K562 (cell line): ENCODE results near the gene NTM. TPM values are rescaled to one million over a fixed set of nuclear protein-coding genes. Genes with fewer than 3 reads are reported as not detected.

Source experiments
- ATAC-seq: fragments of 200-7000 bp; cut with Tn5 transposase; 3 replicates; pipeline ENCODE4 v1.9.1; 2020; ENCODE audit warnings: moderate library complexity
- BruUV-seq: library from RNA; stranded (reverse); fragments of 400-500 nt; replicated peaks from 2 replicates; lab custom pipeline; 2021; lab: Mats Ljungman, UMichigan
- CTCF ChIA-PET: fragments of 300-600 bp; formaldehyde crosslinking; extraction: SDS; loops from one replicate; lab custom pipeline; 2021; ENCODE audit warnings: low intra/inter-chr PET ratio; lab: Yijun Ruan, JAX
- POLR2A ChIA-PET: fragments of 300-600, 350-650 bp; sonication (Branson Sonifier 250); formaldehyde crosslinking; extraction: SDS; loops from one replicate; lab custom pipeline; 2021; ENCODE audit warnings: antibody characterized with exemption, inconsistent platforms; lab: Yijun Ruan, JAX
- DNase-seq, 4 experiments: peaks; one replicate each; pipeline versions ENCODE4 v3.0.0 to v3.0.0-alpha.2; 2011 to 2018; ENCODE audit warnings: low spot score in 3 of 4, mixed read lengths in 3 of 4; ENCODE audit errors: extremely low read depth in 1 of 4
- FAIRE-seq: peaks from 2 replicates; lab custom pipeline; 2011; peaks lifted over from hg19 to GRCh38; lab: Jason Lieb, UNC
- H2AFZ ChIP-seq: 2 replicates; pipeline ENCODE4 v1.6.0; 2011; ENCODE audit warnings: low read depth, low read length, control low read depth, inconsistent platforms
- H3K27ac ChIP-seq: fragments of 200-600 bp; 3 replicates; pipeline ENCODE4 v1.8.0; 2011; ENCODE audit warnings: low read depth, mild to moderate bottlenecking, control low read depth, inconsistent platforms, low read length, moderate library complexity, mixed read lengths; ENCODE audit errors: extremely low read depth
- H3K27me3 ChIP-seq, 2 experiments: fragments of 300-600 bp in 1 of 2; 2 replicates in 1 of 2; 3 replicates in 1 of 2; pipeline versions ENCODE4 v1.6.0 to v1.8.0; 2011; ENCODE audit warnings: inconsistent platforms in 2 of 2, low read length in 2 of 2, mild to moderate bottlenecking in 1 of 2, mixed read lengths in 1 of 2, moderate library complexity in 1 of 2; ENCODE audit not compliant: control insufficient read depth in 2 of 2, insufficient read depth in 2 of 2
- H3K36me3 ChIP-seq: fragments of 300-600 bp; 3 replicates; pipeline ENCODE4 v1.8.0; 2011; ENCODE audit warnings: mild to moderate bottlenecking, low read length, inconsistent platforms; ENCODE audit not compliant: control insufficient read depth, insufficient read depth
- H3K4me1 ChIP-seq, 2 experiments: fragments of 200-600 bp in 1 of 2; replicated peaks in 1 of 2; 2 replicates in 1 of 2; 3 replicates in 1 of 2; pipeline versions ENCODE4 v1.5.1 to v1.8.0; 2011; ENCODE audit warnings: inconsistent platforms in 2 of 2, low read length in 2 of 2, mild to moderate bottlenecking in 1 of 2, mixed read lengths in 1 of 2, moderate library complexity in 1 of 2; ENCODE audit not compliant: control insufficient read depth in 2 of 2, insufficient read depth in 2 of 2
- H3K4me2 ChIP-seq: 2 replicates; pipeline ENCODE4 v1.6.1; 2011; ENCODE audit warnings: low read length, control low read depth, inconsistent platforms, mixed read lengths; ENCODE audit not compliant: insufficient read depth
- H3K4me3 ChIP-seq: fragments of 200-600 bp; sonication (generic), shearing (Covaris generic); 2 replicates; pipeline ENCODE4 v1.5.1; 2016; ENCODE audit warnings: control low read depth, inconsistent platforms
- H3K79me2 ChIP-seq: fragments of 200-600 bp; 3 replicates; pipeline ENCODE4 v1.8.0; 2011; ENCODE audit warnings: low read length, inconsistent platforms; ENCODE audit not compliant: control insufficient read depth, insufficient read depth
- H3K9ac ChIP-seq, 2 experiments: 2 replicates each; pipeline versions ENCODE4 v1.6.0 to v1.6.1; 2011; ENCODE audit warnings: low read depth in 2 of 2, low read length in 2 of 2, control low read depth in 1 of 2, inconsistent platforms in 1 of 2, mild to moderate bottlenecking in 1 of 2, mixed read lengths in 1 of 2; ENCODE audit not compliant: insufficient read depth in 1 of 2
- H3K9me1 ChIP-seq: one replicate; pipeline ENCODE4 v1.6.0; 2011; ENCODE audit warnings: inconsistent platforms, mild to moderate bottlenecking, low read length, moderate library complexity; ENCODE audit not compliant: control insufficient read depth, insufficient read depth
- H3K9me3 ChIP-seq: replicated peaks from 2 replicates; pipeline ENCODE4 v1.5.1; 2011; ENCODE audit warnings: low read depth, low read length, inconsistent platforms; ENCODE audit not compliant: control insufficient read depth, insufficient read depth
- H4K20me1 ChIP-seq: replicated peaks from 2 replicates; pipeline ENCODE4 v1.6.1; 2011; ENCODE audit warnings: low read length, inconsistent platforms, mixed read lengths; ENCODE audit not compliant: control insufficient read depth, insufficient read depth
- CBFA2T2 ChIP-seq: fragments of 450-650 bp; conservative IDR thresholded peaks from 2 replicates; pipeline ENCODE4 v1.6.1; 2017; ENCODE audit warnings: mild to moderate bottlenecking
- CGGBP1 ChIP-seq: fragments of 250-450 bp; sonication (Bioruptor Pico); IDR thresholded peaks from 2 replicates; pipeline ENCODE4 v1.9.0; 2021; ENCODE audit warnings: mild to moderate bottlenecking
- ETS2 ChIP-seq: IDR thresholded peaks from 2 replicates; pipeline ENCODE4 v1.6.1; 2016; ENCODE audit warnings: borderline replicate concordance, missing genetic modification characterization, mild to moderate bottlenecking, moderate library complexity, missing compliant biosample characterization; ENCODE audit not compliant: poor library complexity, severe bottlenecking
- FOXA3 ChIP-seq, 2 experiments: fragments of 450-650 bp in 1 of 2; sonication (generic) in 1 of 2; formaldehyde crosslinking; IDR thresholded peaks in 1 of 2; conservative IDR thresholded peaks in 1 of 2; 2 replicates each; pipeline versions ENCODE4 v1.4.0 to v1.8.0; 2020 to 2022; ENCODE audit warnings: mild to moderate bottlenecking in 2 of 2, missing genetic modification reagents in 1 of 2
- GABPA ChIP-seq: fragments of 200-800 bp; sonication (Bioruptor generic); conservative IDR thresholded peaks from 2 replicates; pipeline ENCODE4 v1.6.1; 2016; ENCODE audit warnings: low read depth, missing genetic modification characterization, missing compliant biosample characterization
- HMBOX1 ChIP-seq: sonication (generic); IDR thresholded peaks from 2 replicates; pipeline ENCODE4 v1.6.1; 2016
- NCOA6 ChIP-seq: fragments of 450-650 bp; IDR thresholded peaks from 2 replicates; pipeline ENCODE4 v1.6.1; 2017; ENCODE audit warnings: mild to moderate bottlenecking
- TARDBP ChIP-seq: fragments of 450-650 bp; IDR thresholded peaks from 2 replicates; pipeline ENCODE4 v1.6.1; 2016
- ZC3H4 ChIP-seq: sonication (generic); formaldehyde crosslinking; IDR thresholded peaks from 2 replicates; pipeline ENCODE4 v1.9.0; 2021; ENCODE audit warnings: missing genetic modification reagents, borderline replicate concordance
- ZEB2 ChIP-seq: fragments of 450-650 bp; IDR thresholded peaks from 2 replicates; pipeline ENCODE4 v1.6.1; 2016
- ZNF77 ChIP-seq: fragments of 250-450 bp; sonication (Bioruptor Pico); IDR thresholded peaks from 2 replicates; pipeline ENCODE4 v1.5.0; 2020
- WGBS: fragments of 100-300 bp; shearing (Covaris generic); methylation state at CpG from one replicate; pipeline ENCODE4 v1.1.6; 2016; ENCODE audit warnings: low coverage, mixed read lengths; ENCODE audit not compliant: insufficient coverage; ENCODE audit errors: missing lambda C conversion rate; 5-methylcytosine and 5-hydroxymethylcytosine counted together
- in situ Hi-C: fragments of 300-500 bp; cut with MboI; formaldehyde crosslinking; loops from 4 replicates; pipeline ENCODE4 v1.15.0; 2018; ENCODE audit warnings: inconsistent platforms, mixed read lengths
- intact Hi-C: fragments of 100-400 bp; cut with micrococcal nuclease; formaldehyde crosslinking; loops from 2 replicates; pipeline ENCODE4 v1.14.2; 2022
- polyA plus RNA-seq, 8 experiments: library from polyadenylated mRNA; depleted of rRNA in 4 of 8; stranded (reverse) in 5 of 8; unstranded in 3 of 8; fragments of >200 nt; fragmentation: Nextera tagmentation in 2 of 8; fragmentation: Illumina TruSeq in 1 of 8; extraction: Ambion mirVana in 2 of 8; extraction: Trizol in 1 of 8; gene quantifications; 2 replicates each; pipeline versions ENCODE4 v1.2.1 to v1.2.3, GENCODE V29; 2011 to 2014; ENCODE audit warnings: inconsistent platforms in 1 of 8, missing spikeins in 1 of 8
- total RNA-seq, 7 experiments: library from RNA; depleted of rRNA in 6 of 7; stranded (reverse); fragments of >200 nt in 6 of 7; fragmentation: Illumina TruSeq in 2 of 7; extraction: Trizol in 2 of 7; gene quantifications; 2 replicates each; pipeline versions ENCODE4 v1.2.1 to v1.2.3, GENCODE V29; 2011 to 2021; ENCODE audit warnings: low replicate concordance in 1 of 7
- TF ChIP-seq, protein P1 (sequence below): fragments of 450-650 bp; formaldehyde crosslinking; IDR thresholded peaks from 2 replicates; pipeline ENCODE4 v1.4.0; 2022; ENCODE audit warnings: missing genetic modification characterization
- TF ChIP-seq, protein P2 (sequence below): fragments of 250-450 bp; sonication (Bioruptor Pico); IDR thresholded peaks from 2 replicates; pipeline ENCODE4 v1.5.0; 2021
- TF ChIP-seq, protein P3 (sequence below): fragments of 450-650 bp; formaldehyde crosslinking; conservative IDR thresholded peaks from 2 replicates; pipeline ENCODE4 v1.4.0; 2022; ENCODE audit warnings: mild to moderate bottlenecking, missing genetic modification characterization

Gene NTM
- total and polyA plus RNA-seq, 9 of the 15 experiments (the other 6 are each of a cell fraction or from before 2014, with no cell fraction given) = not detected

GRCh38 chr11:132035766-132036165, 665.4 kb downstream of the NTM start:
- POLR2A ChIA-PET = no interaction called here
- 2% methylated on average over 4 of the region's 4 CpGs for WGBS
- intact Hi-C loops = loop anchor here (5.0 kb wide), 1 partner anchor 288 kb away; no protein-coding TSS in a partner anchor

More at GRCh38 chr11:132035766-132036165, 665.4 kb downstream of the NTM start:
- H3K9me3 ChIP-seq = no peaks in the 10 kb centered on the region; the same call in 1 of the 2 replicates
- no peak overlapping the region for H3K27ac ChIP-seq
- H3K79me2 ChIP-seq = no peaks in the 10 kb centered on the region
- H3K36me3 ChIP-seq = no peaks in the 10 kb centered on the region
- H3K4me3 ChIP-seq = no peak overlapping the region
- H2AFZ ChIP-seq = no peak overlapping the region
- in situ Hi-C loops = no loop called here
- CTCF ChIA-PET = no interaction called here
- H3K27me3 ChIP-seq = no peaks in the 10 kb centered on the region
- DNase-seq (no peak), FAIRE-seq (no peak), ATAC-seq (no peak)
- no peak overlapping the region for H3K4me2 ChIP-seq
- H4K20me1 ChIP-seq = no peaks in the 10 kb centered on the region
- no peaks in the 10 kb centered on the region for H3K4me1 ChIP-seq
- no peak overlapping the region for H3K9ac ChIP-seq
- BruUV-seq = no TSS peak
- no peaks in the 10 kb centered on the region for H3K9me1 ChIP-seq
- TF ChIP-seq FOXA3 (CRISPR knock-in tag; conservative IDR thresholded peaks at IDR 0.05 in 1 of 2, IDR thresholded peaks at IDR 0.05 in 1 of 2) = no peak
- no peak for TF ChIP-seq HMBOX1
- TF ChIP-seq ZNF77 (CRISPR knock-in tag) = no peak
- no peak for TF ChIP-seq TARDBP
- no peak for TF ChIP-seq GABPA (tag)
- TF ChIP-seq ETS2 (tag) = no peak
- TF ChIP-seq, protein P1, sequence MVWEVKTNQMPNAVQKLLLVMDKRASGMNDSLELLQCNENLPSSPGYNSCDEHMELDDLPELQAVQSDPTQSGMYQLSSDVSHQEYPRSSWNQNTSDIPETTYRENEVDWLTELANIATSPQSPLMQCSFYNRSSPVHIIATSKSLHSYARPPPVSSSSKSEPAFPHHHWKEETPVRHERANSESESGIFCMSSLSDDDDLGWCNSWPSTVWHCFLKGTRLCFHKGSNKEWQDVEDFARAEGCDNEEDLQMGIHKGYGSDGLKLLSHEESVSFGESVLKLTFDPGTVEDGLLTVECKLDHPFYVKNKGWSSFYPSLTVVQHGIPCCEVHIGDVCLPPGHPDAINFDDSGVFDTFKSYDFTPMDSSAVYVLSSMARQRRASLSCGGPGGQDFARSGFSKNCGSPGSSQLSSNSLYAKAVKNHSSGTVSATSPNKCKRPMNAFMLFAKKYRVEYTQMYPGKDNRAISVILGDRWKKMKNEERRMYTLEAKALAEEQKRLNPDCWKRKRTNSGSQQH (CRISPR knock-in tag) = no peak
- TF ChIP-seq, protein P2, sequence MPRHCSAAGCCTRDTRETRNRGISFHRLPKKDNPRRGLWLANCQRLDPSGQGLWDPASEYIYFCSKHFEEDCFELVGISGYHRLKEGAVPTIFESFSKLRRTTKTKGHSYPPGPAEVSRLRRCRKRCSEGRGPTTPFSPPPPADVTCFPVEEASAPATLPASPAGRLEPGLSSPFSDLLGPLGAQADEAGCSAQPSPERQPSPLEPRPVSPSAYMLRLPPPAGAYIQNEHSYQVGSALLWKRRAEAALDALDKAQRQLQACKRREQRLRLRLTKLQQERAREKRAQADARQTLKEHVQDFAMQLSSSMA (CRISPR knock-in tag) = no peak
- no peak for TF ChIP-seq NCOA6
- TF ChIP-seq CGGBP1 (CRISPR knock-in tag) = no peak
- TF ChIP-seq CBFA2T2 = no peak
- TF ChIP-seq ZEB2 = no peak
- TF ChIP-seq, protein P3, sequence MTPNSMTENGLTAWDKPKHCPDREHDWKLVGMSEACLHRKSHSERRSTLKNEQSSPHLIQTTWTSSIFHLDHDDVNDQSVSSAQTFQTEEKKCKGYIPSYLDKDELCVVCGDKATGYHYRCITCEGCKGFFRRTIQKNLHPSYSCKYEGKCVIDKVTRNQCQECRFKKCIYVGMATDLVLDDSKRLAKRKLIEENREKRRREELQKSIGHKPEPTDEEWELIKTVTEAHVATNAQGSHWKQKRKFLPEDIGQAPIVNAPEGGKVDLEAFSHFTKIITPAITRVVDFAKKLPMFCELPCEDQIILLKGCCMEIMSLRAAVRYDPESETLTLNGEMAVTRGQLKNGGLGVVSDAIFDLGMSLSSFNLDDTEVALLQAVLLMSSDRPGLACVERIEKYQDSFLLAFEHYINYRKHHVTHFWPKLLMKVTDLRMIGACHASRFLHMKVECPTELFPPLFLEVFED = no peak
- no peak for TF ChIP-seq ZC3H4 (CRISPR knock-in tag)
